Transverse colon (tissue), 4 donors: ENCODE measurements around the gene CNOT10. TPM values are rescaled to one million over a fixed set of nuclear protein-coding genes. Genes with fewer than 3 reads are reported as not detected.

ENCODE experiments used
- DNase-seq: peaks from one replicate; pipeline ENCODE4 v3.0.0-alpha.2; 2019
- H3K27ac ChIP-seq, 4 donors: fragments of 200-600 bp; sonication (generic); 2 replicates each; pipeline ENCODE4 v1.5.1; 2016 to 2018; ENCODE audit warnings: inconsistent platforms in 4 of 4
- H3K27me3 ChIP-seq: fragments of 200-600 bp; sonication (generic); 2 replicates; pipeline ENCODE4 v1.5.1; 2017; ENCODE audit warnings: inconsistent platforms
- H3K36me3 ChIP-seq, 4 donors: fragments of 200-600 bp; sonication (generic); 2 replicates each; pipeline ENCODE4 v1.5.1; 2017 to 2019; ENCODE audit warnings: inconsistent platforms in 4 of 4
- H3K4me1 ChIP-seq, 4 donors: fragments of 200-600 bp; sonication (generic); 2 replicates each; pipeline ENCODE4 v1.5.1; 2017 to 2020; ENCODE audit warnings: inconsistent platforms in 4 of 4
- H3K4me3 ChIP-seq, 4 donors: fragments of 200-600 bp; sonication (generic); 1 replicate in 1 of 4; 2 replicates in 3 of 4; pipeline versions ENCODE4 v1.5.1 to v1.6.1; 2017 to 2019; ENCODE audit warnings: inconsistent platforms in 4 of 4
- H3K9me3 ChIP-seq, 2 donors: fragments of 200-600 bp; sonication (generic); 2 replicates each; pipeline ENCODE4 v1.5.1; 2017 to 2019; ENCODE audit warnings: inconsistent platforms in 2 of 2
- EP300 ChIP-seq: sonication (generic); formaldehyde crosslinking; IDR thresholded peaks from one replicate; pipeline ENCODE4 v1.6.1; 2017; ENCODE audit warnings: antibody characterized with exemption, low read depth
- POLR2A ChIP-seq: fragments of 450-650 bp; IDR thresholded peaks from one replicate; pipeline ENCODE4 v1.6.1; 2016; ENCODE audit warnings: antibody characterized with exemption, mild to moderate bottlenecking, moderate library complexity
- POLR2AphosphoS5 ChIP-seq, 3 donors: sonication (generic); formaldehyde crosslinking; IDR thresholded peaks; one replicate each; pipeline ENCODE4 v1.6.1; 2016; ENCODE audit warnings: antibody characterized with exemption in 3 of 3
- WGBS, 2 donors: methylation state at CpG; one replicate each; pipeline ENCODE4 v1.1.5; 2018; ENCODE audit warnings: low coverage in 1 of 2; 5-methylcytosine and 5-hydroxymethylcytosine counted together
- in situ Hi-C, 4 donors: fragments of 200-750 bp; cut with MboI; loops; one replicate each; pipeline versions ENCODE4 v1.15.0 to v1.15.1; 2017; ENCODE audit warnings: low sequenced_read_pairs in 3 of 4, low pct_ligation_motif_present in 1 of 4, low pct_unique_long_range_greater_than_20kb in 1 of 4
- intact Hi-C: fragments of 100-400 bp; cut with DNase I; formaldehyde crosslinking; loops from one replicate; pipeline ENCODE4 v1.15.1; 2023; ENCODE audit warnings: low total_unique reads
- total RNA-seq, 4 donors: library from RNA; depleted of rRNA; stranded (reverse); fragments of >200 nt; gene quantifications; one replicate each; pipeline ENCODE4 v1.1.0, GENCODE V29; 2016
- TF ChIP-seq, protein P1 (sequence below), 5 experiments: fragments of 200-600 bp in 3 of 5; fragments of 450-650 bp in 2 of 5; sonication (generic) in 3 of 5; IDR thresholded peaks; 1 replicate in 2 of 5; 2 replicates in 3 of 5; pipeline ENCODE4 v1.5.1; 2016 to 2017; ENCODE audit warnings: antibody characterized with exemption in 5 of 5, inconsistent platforms in 3 of 5, mild to moderate bottlenecking in 2 of 5, moderate library complexity in 1 of 5

Gene CNOT10
- total RNA-seq, 4 donors from 2014 or later: 13.8 to 34.6 (median 25.2) TPM

DNA sequence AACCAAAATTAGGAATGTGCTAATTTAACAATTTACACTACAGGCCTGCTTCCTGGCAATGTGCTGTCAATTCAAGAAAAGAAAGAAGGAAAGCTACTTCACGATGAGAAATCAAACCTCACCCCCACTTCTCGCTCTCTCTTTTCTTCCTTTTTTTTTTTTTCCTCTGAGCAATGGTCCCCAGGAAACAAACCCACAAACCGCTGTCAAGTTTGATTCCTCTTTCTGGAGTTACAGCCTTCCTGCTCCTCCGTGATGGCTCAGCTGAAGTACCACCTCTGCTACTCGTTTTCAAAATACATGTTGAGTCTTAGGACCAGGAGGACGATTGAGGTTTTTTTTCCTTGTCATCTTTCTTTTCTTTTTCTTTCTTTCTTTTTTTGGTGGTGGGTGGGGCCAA is 129.4 kb downstream of the CNOT10 start:
- no peak overlapping the region for H3K27ac ChIP-seq
- H3K27me3 ChIP-seq: peaks cover 47% of the 10 kb centered on the region
- 56 to 77% methylated on average over 5 to 6 of the region's 6 CpGs for WGBS, 2 donors
- no peak for DNase-seq
- no peaks in the 10 kb centered on the region for H3K9me3 ChIP-seq
- intact Hi-C loops (no loop called here), in situ Hi-C loops (no loop called here)
- no peak overlapping the region for H3K4me3 ChIP-seq
- peaks cover 4 to 29% (median 22%) of the 10 kb centered on the region in 4 donors for H3K4me1 ChIP-seq
- TF ChIP-seq EP300: no peak
- TF ChIP-seq, protein P1, sequence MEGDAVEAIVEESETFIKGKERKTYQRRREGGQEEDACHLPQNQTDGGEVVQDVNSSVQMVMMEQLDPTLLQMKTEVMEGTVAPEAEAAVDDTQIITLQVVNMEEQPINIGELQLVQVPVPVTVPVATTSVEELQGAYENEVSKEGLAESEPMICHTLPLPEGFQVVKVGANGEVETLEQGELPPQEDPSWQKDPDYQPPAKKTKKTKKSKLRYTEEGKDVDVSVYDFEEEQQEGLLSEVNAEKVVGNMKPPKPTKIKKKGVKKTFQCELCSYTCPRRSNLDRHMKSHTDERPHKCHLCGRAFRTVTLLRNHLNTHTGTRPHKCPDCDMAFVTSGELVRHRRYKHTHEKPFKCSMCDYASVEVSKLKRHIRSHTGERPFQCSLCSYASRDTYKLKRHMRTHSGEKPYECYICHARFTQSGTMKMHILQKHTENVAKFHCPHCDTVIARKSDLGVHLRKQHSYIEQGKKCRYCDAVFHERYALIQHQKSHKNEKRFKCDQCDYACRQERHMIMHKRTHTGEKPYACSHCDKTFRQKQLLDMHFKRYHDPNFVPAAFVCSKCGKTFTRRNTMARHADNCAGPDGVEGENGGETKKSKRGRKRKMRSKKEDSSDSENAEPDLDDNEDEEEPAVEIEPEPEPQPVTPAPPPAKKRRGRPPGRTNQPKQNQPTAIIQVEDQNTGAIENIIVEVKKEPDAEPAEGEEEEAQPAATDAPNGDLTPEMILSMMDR (IDR thresholded peaks at IDR 0.05): no peak
- no peak for TF ChIP-seq POLR2AphosphoS5 (IDR thresholded peaks at IDR 0.05)
- TF ChIP-seq POLR2A: no peak
- H3K36me3 ChIP-seq: no peaks in the 10 kb centered on the region

DNA sequence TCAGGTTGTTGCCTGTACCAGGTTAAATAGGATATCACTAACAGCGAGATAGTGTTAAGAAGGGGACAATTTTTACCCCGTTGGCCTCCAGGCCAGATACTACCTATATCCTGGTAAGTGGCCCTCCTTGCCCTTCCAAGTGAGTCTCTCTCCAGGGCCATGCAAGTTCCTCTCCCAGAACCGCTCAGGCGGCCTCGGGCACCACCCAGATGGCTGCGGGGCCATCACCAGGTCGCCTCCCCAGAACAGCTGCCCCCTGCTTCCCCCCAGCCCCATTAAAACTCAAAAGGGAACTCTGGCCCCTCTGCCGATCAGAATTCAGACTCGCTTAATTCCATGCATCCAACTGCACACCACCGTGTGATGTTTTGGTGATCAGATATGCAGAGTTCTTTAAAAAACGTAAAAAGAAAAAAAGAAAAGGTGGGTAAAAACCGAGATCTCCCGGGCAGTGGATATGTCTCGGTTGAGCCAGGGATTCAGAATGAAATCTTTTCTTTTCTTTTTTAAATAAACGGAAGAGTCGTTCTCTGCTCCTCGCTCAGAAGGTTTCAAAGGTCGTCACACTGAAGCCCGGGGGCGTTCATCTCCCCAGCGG is 131.0 kb downstream of the CNOT10 start:
- H3K27ac ChIP-seq: no peak overlapping the region
- TF ChIP-seq POLR2A (no peak), POLR2AphosphoS5 (IDR thresholded peaks at IDR 0.05) (no peak), EP300 (no peak)
- WGBS, 2 donors: 13 to 23% methylated on average over 13 to 21 of the region's 21 CpGs
- peaks cover 63% of the 10 kb centered on the region for H3K27me3 ChIP-seq
- H3K36me3 ChIP-seq: no peaks in the 10 kb centered on the region
- H3K4me3 ChIP-seq: peak overlapping the region in 1 of 4 donors; percentile 56
- DNase-seq: no peak
- in situ Hi-C loops: no loop called here
- H3K4me1 ChIP-seq: peaks cover 4 to 29% (median 22%) of the 10 kb centered on the region in 4 donors
- no peaks in the 10 kb centered on the region for H3K9me3 ChIP-seq
- intact Hi-C loops: no loop called here

DNA sequence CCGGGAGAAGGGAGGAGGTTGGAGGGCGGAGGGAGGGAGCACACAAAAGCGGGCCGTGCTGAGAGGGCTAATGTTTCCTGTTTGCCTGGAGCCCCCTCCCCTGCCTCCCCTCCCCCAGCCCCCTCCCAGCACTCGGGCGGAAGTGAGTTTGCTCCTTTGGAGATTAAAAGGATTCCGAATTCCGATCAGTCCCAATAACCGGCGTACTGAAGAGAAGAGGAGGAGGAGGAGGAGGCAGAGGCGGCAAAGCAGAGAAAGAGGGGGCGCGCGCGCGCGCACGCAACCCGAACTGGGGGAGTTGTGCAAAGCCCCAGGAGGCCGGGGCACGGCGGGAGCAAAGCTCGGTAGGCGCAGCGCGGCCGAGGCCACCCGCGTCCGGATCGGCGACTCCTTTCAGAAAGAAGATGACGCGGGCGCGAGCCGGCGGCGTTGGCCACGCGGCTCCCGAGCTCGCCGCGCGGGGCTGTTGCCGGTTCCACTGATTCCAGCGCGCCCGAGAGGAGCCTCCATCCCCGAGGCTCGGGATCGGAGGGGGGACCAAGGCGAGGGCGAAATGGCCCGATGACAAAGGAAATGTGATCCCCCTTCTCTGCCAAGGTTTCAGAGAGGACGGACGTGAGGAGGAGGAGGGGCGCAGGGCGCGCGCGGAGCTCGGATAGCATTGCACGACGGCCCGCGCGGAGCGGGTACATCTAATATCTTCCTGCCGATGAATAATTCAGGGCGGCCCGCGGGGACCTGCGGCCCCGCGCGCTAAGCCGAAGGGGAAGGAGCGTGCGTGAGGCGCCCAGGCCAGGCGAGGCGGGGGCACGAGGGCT is 131.7 kb downstream of the CNOT10 start:
- in situ Hi-C loops (no loop called here), intact Hi-C loops (no loop called here)
- Histone ChIP-seq H3K4me1 (peaks cover 4 to 33% (median 24%) of the 10 kb centered on the region in 4 donors), H3K9me3 (no peaks in the 10 kb centered on the region), H3K27me3 (peaks cover 70% of the 10 kb centered on the region), H3K4me3 (peak overlapping the region in 3 of 4 donors; percentile 9 to 56 (median 25)), H3K36me3 (no peaks in the 10 kb centered on the region), H3K27ac (no peak overlapping the region)
- TF ChIP-seq EP300 (no peak), POLR2AphosphoS5 (IDR thresholded peaks at IDR 0.05) (no peak), POLR2A (no peak)
- TF ChIP-seq, protein P1 (IDR thresholded peaks at IDR 0.05): no peak
- 1 to 7% methylated on average over 2 to 80 of the region's 85 CpGs for WGBS, 2 donors
- no peak for DNase-seq

DNA sequence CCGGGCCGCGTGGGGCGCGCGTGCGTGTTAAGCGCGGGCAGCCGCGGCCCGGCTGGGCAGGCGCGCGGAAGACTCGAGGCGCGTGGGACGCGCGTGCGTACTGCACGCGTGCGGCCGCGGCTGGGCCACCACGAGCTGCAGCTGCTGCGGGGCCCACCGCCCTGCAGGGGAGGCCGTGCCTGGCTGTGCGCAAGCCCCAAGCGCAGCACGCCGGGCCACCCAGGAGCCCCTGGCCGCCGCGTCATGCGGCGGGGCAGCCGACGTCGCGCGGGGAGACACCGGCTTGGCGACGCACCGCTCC is 132.2 kb downstream of the CNOT10 start:
- in situ Hi-C loops: no loop called here
- no peaks in the 10 kb centered on the region for H3K36me3 ChIP-seq
- H3K27ac ChIP-seq: no peak overlapping the region
- peak overlapping the region in 3 of 4 donors; percentile 9 to 56 (median 25) for H3K4me3 ChIP-seq
- TF ChIP-seq, protein P1 (IDR thresholded peaks at IDR 0.05): no peak
- TF ChIP-seq POLR2A (no peak), EP300 (no peak), POLR2AphosphoS5 (IDR thresholded peaks at IDR 0.05) (no peak)
- intact Hi-C loops: no loop called here
- H3K27me3 ChIP-seq: peaks cover 76% of the 10 kb centered on the region
- no peaks in the 10 kb centered on the region for H3K9me3 ChIP-seq
- DNase-seq: no peak
- WGBS, 2 donors: 4% methylated on average over 49 of the region's 49 CpGs; no CpG with 5 or more reads in 1 of the 2 donors
- H3K4me1 ChIP-seq: peaks cover 4 to 38% (median 25%) of the 10 kb centered on the region in 4 donors
